Measurements from ENCODE around the gene GBP7.
"Not testable (repeated sequence)": the region's sequence is repeated elsewhere in the genome, so short reads cannot be mapped to it uniquely, and the experiment has no call there.

The GBP7 gene

GRCh38 chr1:89175601-89176256, at the start of gene GBP7:
TSS of gene GBP7 (minus strand) at chr1:89176003. CDS start at chr1:89171935, 4,068 bp downstream.
- Mint-ChIP-seq H3K4me3 (no peak within 1 kb of the TSS), H3K27ac (no peak within 1 kb of the TSS), H3K4me1 (ENCODE audit: low read depth) (peaks cover 4% of the 10 kb centered on the region)

GRCh38 chr1:89221341-89221740, 45.5 kb upstream of the GBP7 start:
- Mint-ChIP-seq H3K27ac (no peak overlapping the region), H3K36me3 (ENCODE audit: low read depth) (peaks cover 11% of the 10 kb centered on the region), H3K4me1 (ENCODE audit: low read depth) (no peaks in the 10 kb centered on the region), H3K9me3 (peaks cover 12% of the 10 kb centered on the region), H3K4me3 (no peak overlapping the region), H3K27me3 (no peaks in the 10 kb centered on the region)

More at GRCh38 chr1:89175601-89176256, at the start of gene GBP7:
- H3K9me3 Mint-ChIP-seq, result no peaks in the 10 kb centered on the region
- H3K36me3 Mint-ChIP-seq (ENCODE audit: low read depth), result no peaks in the 10 kb centered on the region
- no peaks in the 10 kb centered on the region for H3K27me3 Mint-ChIP-seq

GRCh38 chr1:89219851-89220250, 44.0 kb upstream of the GBP7 start:
- not testable (repeated sequence) for H3K9me3 Mint-ChIP-seq; H3K4me1 Mint-ChIP-seq (ENCODE audit: low read depth); H3K27ac Mint-ChIP-seq; H3K36me3 Mint-ChIP-seq (ENCODE audit: low read depth); H3K27me3 Mint-ChIP-seq; H3K4me3 Mint-ChIP-seq

- not testable (repeated sequence) for H3K4me1 Mint-ChIP-seq (ENCODE audit: low read depth); H3K4me3 Mint-ChIP-seq; H3K36me3 Mint-ChIP-seq (ENCODE audit: low read depth); H3K27me3 Mint-ChIP-seq; H3K9me3 Mint-ChIP-seq; H3K27ac Mint-ChIP-seq
These were observed 43.1 kb upstream of the GBP7 start for GRCh38 chr1:89218941-89219340.

- no peaks in the 10 kb centered on the region for H3K27me3 Mint-ChIP-seq
- H3K9me3 Mint-ChIP-seq, result peaks cover 5% of the 10 kb centered on the region
- no peak overlapping the region for H3K27ac Mint-ChIP-seq
- no peaks in the 10 kb centered on the region for H3K4me1 Mint-ChIP-seq (ENCODE audit: low read depth)
- peaks cover 8% of the 10 kb centered on the region for H3K36me3 Mint-ChIP-seq (ENCODE audit: low read depth)
- H3K4me3 Mint-ChIP-seq, result no peak overlapping the region
These were observed 37.5 kb upstream of the GBP7 start for GRCh38 chr1:89213347-89213746.

- H3K4me3 Mint-ChIP-seq, result no peak overlapping the region
- H3K27ac Mint-ChIP-seq, result no peak overlapping the region
- peaks cover 5% of the 10 kb centered on the region for H3K36me3 Mint-ChIP-seq (ENCODE audit: low read depth)
- H3K4me1 Mint-ChIP-seq (ENCODE audit: low read depth), result no peaks in the 10 kb centered on the region
- H3K27me3 Mint-ChIP-seq, result no peaks in the 10 kb centered on the region
- peaks cover 4% of the 10 kb centered on the region for H3K9me3 Mint-ChIP-seq
These were observed 35.3 kb upstream of the GBP7 start for GRCh38 chr1:89211035-89211634.

- Mint-ChIP-seq H3K9me3 (peaks cover 17% of the 10 kb centered on the region), H3K27ac (no peak overlapping the region), H3K27me3 (no peaks in the 10 kb centered on the region), H3K4me3 (no peak overlapping the region), H3K4me1 (ENCODE audit: low read depth) (peaks cover 24% of the 10 kb centered on the region), H3K36me3 (ENCODE audit: low read depth) (peaks cover 20% of the 10 kb centered on the region)
These were observed 30.6 kb upstream of the GBP7 start for GRCh38 chr1:89206373-89206772.

- Mint-ChIP-seq H3K4me3 (no peak overlapping the region), H3K36me3 (ENCODE audit: low read depth) (peaks cover 20% of the 10 kb centered on the region), H3K9me3 (peaks cover 17% of the 10 kb centered on the region), H3K27me3 (no peaks in the 10 kb centered on the region), H3K4me1 (ENCODE audit: low read depth) (peaks cover 48% of the 10 kb centered on the region), H3K27ac (no peak overlapping the region)
These were observed 27.4 kb upstream of the GBP7 start for GRCh38 chr1:89203166-89203565.

- no peaks in the 10 kb centered on the region for H3K27me3 Mint-ChIP-seq
- peak overlapping the region; percentile 64 for H3K4me3 Mint-ChIP-seq
- H3K36me3 Mint-ChIP-seq (ENCODE audit: low read depth), result peaks cover 23% of the 10 kb centered on the region
- H3K4me1 Mint-ChIP-seq (ENCODE audit: low read depth), result peaks cover 64% of the 10 kb centered on the region
- peak overlapping the region; percentile 99 for H3K27ac Mint-ChIP-seq
- H3K9me3 Mint-ChIP-seq, result peaks cover 13% of the 10 kb centered on the region
These were observed 25.4 kb upstream of the GBP7 start for GRCh38 chr1:89201106-89201794.

GRCh38 chr1:89200663-89201062, 24.9 kb upstream of the GBP7 start:
- peaks cover 26% of the 10 kb centered on the region for H3K36me3 Mint-ChIP-seq (ENCODE audit: low read depth)
- H3K27ac Mint-ChIP-seq, result peak overlapping the region; percentile 99

GRCh38 chr1:89199525-89200031, 23.8 kb upstream of the GBP7 start:
- Mint-ChIP-seq H3K4me1 (ENCODE audit: low read depth) (peaks cover 81% of the 10 kb centered on the region), H3K4me3 (peak overlapping the region; percentile 94), H3K27ac (peak overlapping the region; percentile 99), H3K36me3 (ENCODE audit: low read depth) (peaks cover 32% of the 10 kb centered on the region), H3K9me3 (peaks cover 11% of the 10 kb centered on the region), H3K27me3 (no peaks in the 10 kb centered on the region)

More at GRCh38 chr1:89200663-89201062, 24.9 kb upstream of the GBP7 start:
- H3K27me3 Mint-ChIP-seq, result no peaks in the 10 kb centered on the region
- H3K4me3 Mint-ChIP-seq, result peak overlapping the region; percentile 64
- H3K4me1 Mint-ChIP-seq (ENCODE audit: low read depth), result peaks cover 70% of the 10 kb centered on the region
- peaks cover 13% of the 10 kb centered on the region for H3K9me3 Mint-ChIP-seq

- no peaks in the 10 kb centered on the region for H3K27me3 Mint-ChIP-seq
- H3K4me3 Mint-ChIP-seq, result peak within 1 kb of the TSS; percentile 94
- H3K4me1 Mint-ChIP-seq (ENCODE audit: low read depth), result peaks cover 89% of the 10 kb centered on the region
- H3K36me3 Mint-ChIP-seq (ENCODE audit: low read depth), result peaks cover 34% of the 10 kb centered on the region
- peaks cover 1% of the 10 kb centered on the region for H3K9me3 Mint-ChIP-seq
- peak within 1 kb of the TSS; percentile 99 for H3K27ac Mint-ChIP-seq
These were observed 22.8 kb upstream of the GBP7 start, which contains the start of gene GBP4 for GRCh38 chr1:89198491-89199072. TSS of gene GBP4 (minus strand) at chr1:89198942. CDS start at chr1:89198834, 108 bp downstream.

GRCh38 chr1:89198081-89198480, 22.3 kb upstream of the GBP7 start:
- Mint-ChIP-seq H3K36me3 (ENCODE audit: low read depth) (peaks cover 34% of the 10 kb centered on the region), H3K27me3 (no peaks in the 10 kb centered on the region), H3K27ac (peak overlapping the region; percentile 99), H3K9me3 (no peaks in the 10 kb centered on the region), H3K4me3 (peak overlapping the region; percentile 94), H3K4me1 (ENCODE audit: low read depth) (peaks cover 84% of the 10 kb centered on the region)

- peak overlapping the region; percentile 69 for H3K27ac Mint-ChIP-seq
- no peaks in the 10 kb centered on the region for H3K9me3 Mint-ChIP-seq
These were observed 19.7 kb upstream of the GBP7 start for GRCh38 chr1:89195476-89195875.

GRCh38 chr1:89191314-89191713, 15.5 kb upstream of the GBP7 start:
- Mint-ChIP-seq H3K9me3 (no peaks in the 10 kb centered on the region), H3K27ac (no peak overlapping the region), H3K4me3 (no peak overlapping the region), H3K27me3 (no peaks in the 10 kb centered on the region), H3K4me1 (ENCODE audit: low read depth) (peaks cover 38% of the 10 kb centered on the region), H3K36me3 (ENCODE audit: low read depth) (peaks cover 68% of the 10 kb centered on the region)

More at GRCh38 chr1:89195476-89195875, 19.7 kb upstream of the GBP7 start:
- peak overlapping the region; percentile 94 for H3K4me3 Mint-ChIP-seq
- H3K27me3 Mint-ChIP-seq, result no peaks in the 10 kb centered on the region
- peaks cover 49% of the 10 kb centered on the region for H3K36me3 Mint-ChIP-seq (ENCODE audit: low read depth)
- H3K4me1 Mint-ChIP-seq (ENCODE audit: low read depth), result peaks cover 65% of the 10 kb centered on the region

Data from stimulated activated naive CD8-positive, alpha-beta T cell treated with anti-CD3 and anti-CD28 coated beads, Interleukin-15, Interleukin-2, amounts not matched to agents 100 ng/mL and 50 ng/mL, for 24 hours (primary cell).